GM21360 (cell line): ENCODE results near the gene BTBD7.
"Not testable (repeated sequence)": the region's sequence is repeated elsewhere in the genome, so short reads cannot be mapped to it uniquely, and the experiment has no call there.

ENCODE experiments used
- ATAC-seq: cut with Tn5 transposase; IDR thresholded peaks from one replicate; pipeline ENCODE4 v1.9.1; 2021; ENCODE audit warnings: mild to moderate bottlenecking, moderate library complexity; ENCODE audit not compliant: unreplicated experiment

The BTBD7 gene

GRCh38 chr14:93332853-93333630 lies at the start of gene BTBD7:
Gene BTBD7, minus strand, starts transcription at chr14:93333036. Its CDS starts 36,985 bp downstream, at chr14:93296051.
- peak; percentile 78 for ATAC-seq

GRCh38 chr14:93381644-93382043 lies 48.8 kb upstream of the BTBD7 start:
- no peak for ATAC-seq

GRCh38 chr14:93379831-93380230 lies 47.0 kb upstream of the BTBD7 start:
- ATAC-seq = no peak

GRCh38 chr14:93375673-93376156 lies 42.9 kb upstream of the BTBD7 start:
- ATAC-seq = peak; percentile 94

GRCh38 chr14:93369713-93370266 lies 37.0 kb upstream of the BTBD7 start:
- peak; percentile 76 for ATAC-seq

- ATAC-seq = peak; percentile 31
Measured at GRCh38 chr14:93368996-93369712, 36.3 kb upstream of the BTBD7 start.

GRCh38 chr14:93354873-93355272 lies 22.0 kb upstream of the BTBD7 start:
- not testable (repeated sequence) for ATAC-seq

- no peak for ATAC-seq
Measured at GRCh38 chr14:93348292-93348691, 15.5 kb upstream of the BTBD7 start.

GRCh38 chr14:93347850-93348249 lies 15.0 kb upstream of the BTBD7 start:
- ATAC-seq = no peak

- no peak for ATAC-seq
Measured at GRCh38 chr14:93346926-93347721, 14.3 kb upstream of the BTBD7 start, which contains the start of gene COX8C. Gene COX8C, plus strand, starts transcription at chr14:93347182. Its CDS starts 87 bp downstream, at chr14:93347269.

GRCh38 chr14:93343797-93344196 lies 11.0 kb upstream of the BTBD7 start:
- no peak for ATAC-seq

GRCh38 chr14:93343266-93343665 lies 10.4 kb upstream of the BTBD7 start:
- ATAC-seq = no peak

GRCh38 chr14:93337884-93338283 lies 5.0 kb upstream of the BTBD7 start:
- ATAC-seq = no peak

GRCh38 chr14:93337143-93337753 lies 4.4 kb upstream of the BTBD7 start:
- ATAC-seq = no peak

GRCh38 chr14:93333631-93334103 lies 831 bp upstream of the BTBD7 start:
- no peak for ATAC-seq

- peak; percentile 45 for ATAC-seq
Measured at GRCh38 chr14:93332397-93332852, 411 bp downstream of the BTBD7 start.

- no peak for ATAC-seq
Measured at GRCh38 chr14:93331728-93332396, 974 bp downstream of the BTBD7 start.

GRCh38 chr14:93331002-93331727 lies 1.7 kb downstream of the BTBD7 start:
- ATAC-seq = no peak

GRCh38 chr14:93330609-93331000 lies 2.2 kb downstream of the BTBD7 start:
- ATAC-seq = no peak
